ENCODE data around the gene DENND2D. TPM values are rescaled to one million over a fixed set of nuclear protein-coding genes. Genes with fewer than 3 reads are reported as not detected.

DENND2D gene
- total RNA-seq, 1 experiment from 2014 or later: 0.11 TPM

DNA sequence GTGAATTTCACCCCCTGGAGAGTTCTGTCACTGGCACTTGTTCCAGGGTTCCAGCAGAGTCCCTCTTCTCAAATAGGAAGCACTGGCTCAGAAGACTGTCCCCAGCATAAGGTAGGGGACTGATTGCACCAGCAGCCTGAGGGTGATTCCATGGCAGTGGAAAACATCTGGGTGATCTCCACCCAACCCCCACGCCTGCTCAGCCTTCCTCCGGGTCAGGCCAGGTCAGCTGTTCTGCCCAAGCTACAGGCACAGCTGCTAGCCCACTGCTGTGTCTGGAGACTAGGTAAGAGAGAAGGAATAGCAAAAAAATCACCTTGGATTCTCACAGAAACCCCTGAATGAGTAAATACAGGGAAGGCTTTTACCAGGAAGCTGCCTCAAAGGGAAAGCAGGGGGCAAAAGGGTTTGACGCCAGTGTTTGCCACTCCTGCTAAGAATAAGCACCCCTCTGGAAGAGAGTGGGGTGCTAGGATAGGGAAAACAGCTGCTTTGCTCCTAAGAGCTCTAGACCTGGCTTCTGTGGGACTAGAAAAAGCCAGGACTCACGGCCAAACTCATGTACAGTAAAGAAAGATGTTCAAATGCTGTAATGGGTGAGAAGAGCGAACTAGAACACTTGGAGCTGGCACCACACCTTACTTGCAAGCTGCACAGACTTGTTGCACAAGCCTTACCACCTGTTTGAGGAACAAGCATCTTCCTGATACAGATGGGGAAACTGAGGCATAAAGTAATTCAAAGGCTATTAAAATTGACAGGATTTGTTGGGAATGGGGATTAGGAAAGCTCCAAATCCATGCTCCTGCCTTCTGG is 1.0 kb upstream of the DENND2D start:
- Histone ChIP-seq H3K56ac (ENCODE audit: insufficient read length, low read depth, low read length) (no peak overlapping the region), H3K4ac (ENCODE audit: low read depth, low read length) (no peak overlapping the region), H2BK120ac (ENCODE audit: low read depth, low read length, poor library complexity, severe bottlenecking) (no peak overlapping the region), H3K14ac (ENCODE audit: insufficient read depth, low read length) (no peak overlapping the region), H3K9me3 (ENCODE audit: control insufficient read depth, low read depth, low read length) (no peaks in the 10 kb centered on the region), H2AK5ac (ENCODE audit: insufficient read length, low read length) (no peak overlapping the region), H2BK5ac (ENCODE audit: insufficient read length, low read length) (no peak overlapping the region), H3K79me1 (ENCODE audit: insufficient read depth, low read depth, low read length, poor library complexity, severe bottlenecking) (no peaks in the 10 kb centered on the region), H3K27me3 (ENCODE audit: insufficient read depth, low read length) (no peaks in the 10 kb centered on the region), H2BK12ac (ENCODE audit: insufficient read length, low read depth, low read length) (no peak overlapping the region), H3K18ac (ENCODE audit: insufficient read length, low read depth, low read length) (no peak overlapping the region), H3K4me2 (ENCODE audit: insufficient read depth, insufficient read length, low read length) (no peak overlapping the region), H4K5ac (ENCODE audit: insufficient read length, low read depth, low read length) (no peak overlapping the region), H3K9ac (ENCODE audit: extremely low read depth, insufficient read length, low read length) (no peak overlapping the region), H3K79me2 (ENCODE audit: insufficient read depth, low read length) (no peaks in the 10 kb centered on the region), H4K8ac (replicated peaks; ENCODE audit: insufficient read length, low read depth, low read length) (no peak overlapping the region), H3K27ac (ENCODE audit: insufficient read length, low read depth, low read length) (no peak overlapping the region), H4K20me1 (ENCODE audit: control insufficient read depth, insufficient read depth, insufficient read length) (no peaks in the 10 kb centered on the region), H3K4me1 (ENCODE audit: insufficient read depth, low read length) (no peaks in the 10 kb centered on the region), H2BK15ac (ENCODE audit: low read depth, low read length) (no peak overlapping the region), H3K23me2 (ENCODE audit: insufficient read length, low read depth, low read length, poor library complexity, severe bottlenecking) (no peaks in the 10 kb centered on the region), H3T11ph (ENCODE audit: low read length) (no peak overlapping the region), H4K91ac (ENCODE audit: insufficient read length, low read depth, low read length) (no peak overlapping the region), H3K23ac (ENCODE audit: insufficient read length, low read depth, low read length) (no peak overlapping the region), H2BK20ac (ENCODE audit: low read depth, low read length, poor library complexity, severe bottlenecking) (no peak overlapping the region), H2AFZ (ENCODE audit: low read length) (no peak overlapping the region)
- no peak overlapping the region for H3K4me3 Mint-ChIP-seq
- WGBS (ENCODE audit: extremely low coverage, insufficient read length, low lambda C conversion rate): no CpG with 5 or more reads among the region's 5 CpGs
- H3K27me3 Mint-ChIP-seq (ENCODE audit: low read depth): peaks cover 13% of the 10 kb centered on the region
- peaks cover 0 to 2% of the 10 kb centered on the region in 2 experiments; a peak in 1 of 5 replicates for H3K9me3 Mint-ChIP-seq
- TF ChIP-seq, protein P1, sequence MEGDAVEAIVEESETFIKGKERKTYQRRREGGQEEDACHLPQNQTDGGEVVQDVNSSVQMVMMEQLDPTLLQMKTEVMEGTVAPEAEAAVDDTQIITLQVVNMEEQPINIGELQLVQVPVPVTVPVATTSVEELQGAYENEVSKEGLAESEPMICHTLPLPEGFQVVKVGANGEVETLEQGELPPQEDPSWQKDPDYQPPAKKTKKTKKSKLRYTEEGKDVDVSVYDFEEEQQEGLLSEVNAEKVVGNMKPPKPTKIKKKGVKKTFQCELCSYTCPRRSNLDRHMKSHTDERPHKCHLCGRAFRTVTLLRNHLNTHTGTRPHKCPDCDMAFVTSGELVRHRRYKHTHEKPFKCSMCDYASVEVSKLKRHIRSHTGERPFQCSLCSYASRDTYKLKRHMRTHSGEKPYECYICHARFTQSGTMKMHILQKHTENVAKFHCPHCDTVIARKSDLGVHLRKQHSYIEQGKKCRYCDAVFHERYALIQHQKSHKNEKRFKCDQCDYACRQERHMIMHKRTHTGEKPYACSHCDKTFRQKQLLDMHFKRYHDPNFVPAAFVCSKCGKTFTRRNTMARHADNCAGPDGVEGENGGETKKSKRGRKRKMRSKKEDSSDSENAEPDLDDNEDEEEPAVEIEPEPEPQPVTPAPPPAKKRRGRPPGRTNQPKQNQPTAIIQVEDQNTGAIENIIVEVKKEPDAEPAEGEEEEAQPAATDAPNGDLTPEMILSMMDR (conservative IDR thresholded peaks at IDR 0.05): no peak
- no peak for DNase-seq
- H3K36me3 Mint-ChIP-seq (ENCODE audit: insufficient read depth in 1 of 3, low read depth in 3 of 3): peaks cover 0 to 2% (median 0%) of the 10 kb centered on the region in 3 experiments; a peak in 1 of 7 replicates
- peaks cover 5 to 15% of the 10 kb centered on the region in 2 experiments for H3K4me1 Mint-ChIP-seq
- no peak overlapping the region for H3K27ac Mint-ChIP-seq

Data from H9 (cell line).